Measurements from ENCODE around the gene PSMF1. TPM values are rescaled to one million over a fixed set of nuclear protein-coding genes. Genes with fewer than 3 reads are reported as not detected.

PSMF1 gene
- polyA plus RNA-seq, 3 donors, result 134 to 151 (median 151) TPM

- DNase-seq, result no peak
Observed at GRCh38 chr20:1186367-1186991, 68.1 kb downstream of the PSMF1 start.

- DNase-seq, result no peak
Observed at GRCh38 chr20:1187605-1188171, 69.3 kb downstream of the PSMF1 start.

- no peak for DNase-seq
Observed at GRCh38 chr20:1188347-1188746, 69.9 kb downstream of the PSMF1 start.

GRCh38 chr20:1189827-1190226 is 71.4 kb downstream of the PSMF1 start:
- DNase-seq, result no peak

GRCh38 chr20:1190847-1191246 is 72.4 kb downstream of the PSMF1 start:
- no peak for DNase-seq

GRCh38 chr20:1191299-1191698 is 72.9 kb downstream of the PSMF1 start:
- DNase-seq, result no peak

GRCh38 chr20:1195226-1195625 is 76.8 kb downstream of the PSMF1 start:
- DNase-seq, result no peak

- no peak for DNase-seq
Observed at GRCh38 chr20:1196634-1197033, 78.2 kb downstream of the PSMF1 start.

GRCh38 chr20:1197801-1198200 is 79.4 kb downstream of the PSMF1 start:
- no peak for DNase-seq

GRCh38 chr20:1198751-1199150 is 80.3 kb downstream of the PSMF1 start:
- no peak for DNase-seq

- DNase-seq, result no peak
Observed at GRCh38 chr20:1199212-1199873, 80.9 kb downstream of the PSMF1 start.

- DNase-seq, result no peak
Observed at GRCh38 chr20:1199964-1200363, 81.6 kb downstream of the PSMF1 start.

GRCh38 chr20:1202762-1203504 is 84.5 kb downstream of the PSMF1 start, which contains the start of gene C20orf202:
TSS of gene C20orf202 (plus strand) at chr20:1203454. CDS start at chr20:1203586, 132 bp downstream.
- DNase-seq, result no peak

GRCh38 chr20:1203630-1204029 is 85.2 kb downstream of the PSMF1 start:
- no peak for DNase-seq

- DNase-seq, result no peak
Observed at GRCh38 chr20:1204113-1204512, 85.7 kb downstream of the PSMF1 start.

GRCh38 chr20:1204576-1204975 is 86.2 kb downstream of the PSMF1 start:
- no peak for DNase-seq

GRCh38 chr20:1205802-1206201 is 87.4 kb downstream of the PSMF1 start:
- no peak for DNase-seq

- DNase-seq, result no peak
Observed at GRCh38 chr20:1206366-1207148, 88.2 kb downstream of the PSMF1 start.

GRCh38 chr20:1207293-1207878 is 89.0 kb downstream of the PSMF1 start:
- no peak for DNase-seq

GRCh38 chr20:1209447-1210387 is 91.3 kb downstream of the PSMF1 start:
- no peak for DNase-seq
